NT2/D1 (cell line): ENCODE data around the gene MS4A12.

Experiments used
- SUZ12 ChIP-seq: IDR thresholded peaks from 2 replicates; pipeline ENCODE4 v1.6.1; 2011; ENCODE audit not compliant: insufficient read length, insufficient read depth; ENCODE audit errors: extremely low read depth
- YY1 ChIP-seq: IDR thresholded peaks from 2 replicates; pipeline ENCODE4 v1.6.1; 2011; ENCODE audit not compliant: insufficient read length, insufficient read depth
- ZNF274 ChIP-seq: IDR thresholded peaks from 2 replicates; pipeline ENCODE4 v1.6.1; 2011; ENCODE audit warnings: mild to moderate bottlenecking, low read depth, low read length

GRCh38 chr11:60469723-60470122 is 22.9 kb upstream of the MS4A12 start:
- no peak for TF ChIP-seq SUZ12
- TF ChIP-seq YY1, result no peak
- no peak for TF ChIP-seq ZNF274
